Urothelium cell line (cell line): ENCODE data around the gene ZAR1L.
"Not testable (repeated sequence)": the region's sequence is repeated elsewhere in the genome, so short reads cannot be mapped to it uniquely, and the experiment has no call there.

Experiments
- DNase-seq: peaks from one replicate; pipeline ENCODE4 v3.0.0; 2011; ENCODE audit warnings: low spot score, mixed read lengths
- FAIRE-seq: peaks from 2 replicates; lab custom pipeline; 2011; peaks lifted over from hg19 to GRCh38; lab: Jason Lieb, UNC

ZAR1L gene

GRCh38 chr13:32315238-32316027 lies at the start of gene ZAR1L, which contains the start of gene BRCA2:
Gene ZAR1L, minus strand, starts transcription at chr13:32315363. Its CDS starts 3,438 bp downstream, at chr13:32311925.
Gene BRCA2, plus strand, starts transcription at chr13:32315508. Its CDS starts 953 bp downstream, at chr13:32316461.
- FAIRE-seq (no peak), DNase-seq (peak; percentile 85)

GRCh38 chr13:32362574-32362973 lies 47.4 kb upstream of the ZAR1L start:
- DNase-seq (no peak), FAIRE-seq (no peak)

- FAIRE-seq, DNase-seq: not testable (repeated sequence)
Measured at GRCh38 chr13:32355935-32356334, 40.8 kb upstream of the ZAR1L start.

GRCh38 chr13:32354040-32354439 lies 38.9 kb upstream of the ZAR1L start:
- FAIRE-seq (no peak), DNase-seq (no peak)

- DNase-seq, FAIRE-seq: not testable (repeated sequence)
Measured at GRCh38 chr13:32350839-32351441, 35.8 kb upstream of the ZAR1L start.

- no peak for DNase-seq
- FAIRE-seq: no peak
Measured at GRCh38 chr13:32347651-32348050, 32.5 kb upstream of the ZAR1L start.

GRCh38 chr13:32340914-32341313 lies 25.8 kb upstream of the ZAR1L start:
- FAIRE-seq (no peak), DNase-seq (no peak)

- FAIRE-seq: no peak
- no peak for DNase-seq
Measured at GRCh38 chr13:32334671-32335070, 19.5 kb upstream of the ZAR1L start.

- FAIRE-seq (no peak), DNase-seq (no peak)
Measured at GRCh38 chr13:32330441-32330840, 15.3 kb upstream of the ZAR1L start.

- FAIRE-seq (no peak), DNase-seq (peak; percentile 11)
Measured at GRCh38 chr13:32323912-32324311, 8.7 kb upstream of the ZAR1L start.

GRCh38 chr13:32320528-32320927 lies 5.4 kb upstream of the ZAR1L start:
- no peak for FAIRE-seq
- no peak for DNase-seq

GRCh38 chr13:32317716-32318465 lies 2.7 kb upstream of the ZAR1L start:
- no peak for DNase-seq
- no peak for FAIRE-seq

- DNase-seq: no peak
- no peak for FAIRE-seq
Measured at GRCh38 chr13:32316501-32316900, 1.3 kb upstream of the ZAR1L start.

- FAIRE-seq (no peak), DNase-seq (no peak)
Measured at GRCh38 chr13:32316028-32316339, 821 bp upstream of the ZAR1L start.

- peak; percentile 23 for DNase-seq
- FAIRE-seq: no peak
Measured at GRCh38 chr13:32314271-32315237, 609 bp downstream of the ZAR1L start.

- no peak for FAIRE-seq
Measured at GRCh38 chr13:32311188-32311897, 3.8 kb downstream of the ZAR1L start.

GRCh38 chr13:32310134-32310706 lies 4.9 kb downstream of the ZAR1L start:
- DNase-seq: peak; percentile 25
- FAIRE-seq: no peak

More at GRCh38 chr13:32311188-32311897, 3.8 kb downstream of the ZAR1L start:
- DNase-seq: no peak

GRCh38 chr13:32309312-32310133 lies 5.6 kb downstream of the ZAR1L start:
- DNase-seq: no peak
- no peak for FAIRE-seq

GRCh38 chr13:32305646-32306045 lies 9.5 kb downstream of the ZAR1L start:
- no peak for DNase-seq
- no peak for FAIRE-seq
